ENCODE measurements around the gene FLYWCH2. TPM values are rescaled to one million over a fixed set of nuclear protein-coding genes. Genes with fewer than 3 reads are reported as not detected.
"Not testable (repeated sequence)": the region's sequence is repeated elsewhere in the genome, so short reads cannot be mapped to it uniquely, and the experiment has no call there.

The FLYWCH2 gene
- total RNA-seq, 1 donor from 2014 or later, result 22.2 TPM

DNA sequence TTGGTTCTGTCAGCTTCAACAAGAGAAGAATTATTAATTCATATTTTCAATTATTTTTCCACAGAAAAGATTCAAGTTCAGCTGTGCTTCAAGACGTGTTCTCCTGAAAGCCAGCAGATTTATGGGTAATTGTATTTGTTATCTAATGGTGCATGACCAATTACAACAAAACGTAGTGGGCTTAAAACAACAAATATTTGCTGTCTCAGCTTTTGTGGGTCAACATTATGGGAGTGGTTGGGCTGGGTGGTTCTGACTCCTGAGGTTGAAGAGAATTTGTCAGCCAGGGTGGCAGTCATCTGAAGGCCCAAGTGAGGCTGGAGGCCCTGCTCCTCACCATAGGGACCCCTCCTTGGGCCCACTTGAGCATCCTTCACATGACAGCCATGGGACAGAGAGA lies 57.0 kb downstream of the FLYWCH2 start:
- no peaks in the 10 kb centered on the region for H3K4me1 Mint-ChIP-seq
- no peaks in the 10 kb centered on the region for H3K27me3 Mint-ChIP-seq
- no peak overlapping the region for H3K27ac Mint-ChIP-seq
- no peaks in the 10 kb centered on the region for H3K9me3 Mint-ChIP-seq
- H3K36me3 Mint-ChIP-seq (ENCODE audit: low read depth), result peaks cover 27% of the 10 kb centered on the region
- no peak overlapping the region for H3K4me3 Mint-ChIP-seq
- DNase-seq, result no peak
- intact Hi-C loops (cut with micrococcal nuclease), result no loop called here

DNA sequence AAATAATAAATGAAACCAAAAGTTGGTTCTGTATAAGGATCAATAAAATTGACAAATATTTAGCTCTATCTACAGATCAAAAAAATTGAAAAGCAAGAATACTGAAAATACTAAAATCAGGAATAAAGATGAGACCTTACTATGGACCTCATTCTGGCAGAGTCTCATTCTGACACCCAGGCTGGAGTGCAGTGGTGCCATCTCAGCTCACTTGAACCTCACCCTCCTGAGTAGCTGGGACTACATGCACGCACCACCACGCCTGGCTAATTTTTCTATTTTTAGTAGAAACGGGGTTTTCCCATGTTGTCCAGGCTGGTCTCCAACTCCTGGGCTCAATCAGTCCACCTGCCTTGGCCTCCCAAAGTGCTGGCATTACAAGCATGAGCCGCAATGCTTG lies 59.0 kb downstream of the FLYWCH2 start:
- DNase-seq, result no peak
- Mint-ChIP-seq H3K27me3 (no peaks in the 10 kb centered on the region), H3K4me1 (no peaks in the 10 kb centered on the region), H3K4me3 (no peak overlapping the region), H3K36me3 (ENCODE audit: low read depth) (peaks cover 24% of the 10 kb centered on the region), H3K27ac (no peak overlapping the region), H3K9me3 (no peaks in the 10 kb centered on the region)
- intact Hi-C loops (cut with micrococcal nuclease), result no loop called here

DNA sequence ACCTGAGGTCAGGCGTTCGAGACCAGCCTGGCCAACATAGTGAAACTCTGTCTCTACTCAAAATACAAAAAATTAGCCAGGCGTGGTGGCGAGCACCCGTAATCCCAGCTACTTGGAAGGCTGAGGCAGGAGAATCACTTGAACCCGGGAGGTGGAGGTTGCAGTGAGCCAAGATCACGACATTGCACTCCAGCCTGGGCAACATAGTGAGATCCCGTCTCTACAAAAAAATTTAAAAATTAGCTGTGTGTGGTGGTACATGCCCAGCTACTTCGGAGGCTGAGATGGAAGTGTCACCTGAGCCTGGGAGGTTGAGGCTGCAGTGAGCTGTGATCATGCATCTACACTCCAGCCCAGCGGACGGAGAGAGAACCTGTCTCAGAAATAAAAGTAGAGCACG lies 60.7 kb downstream of the FLYWCH2 start:
- H3K9me3 Mint-ChIP-seq; H3K27ac Mint-ChIP-seq; H3K4me1 Mint-ChIP-seq; H3K27me3 Mint-ChIP-seq; intact Hi-C loops (cut with micrococcal nuclease); DNase-seq; H3K4me3 Mint-ChIP-seq: not testable (repeated sequence)
- peaks cover 24% of the 10 kb centered on the region for H3K36me3 Mint-ChIP-seq (ENCODE audit: low read depth)

DNA sequence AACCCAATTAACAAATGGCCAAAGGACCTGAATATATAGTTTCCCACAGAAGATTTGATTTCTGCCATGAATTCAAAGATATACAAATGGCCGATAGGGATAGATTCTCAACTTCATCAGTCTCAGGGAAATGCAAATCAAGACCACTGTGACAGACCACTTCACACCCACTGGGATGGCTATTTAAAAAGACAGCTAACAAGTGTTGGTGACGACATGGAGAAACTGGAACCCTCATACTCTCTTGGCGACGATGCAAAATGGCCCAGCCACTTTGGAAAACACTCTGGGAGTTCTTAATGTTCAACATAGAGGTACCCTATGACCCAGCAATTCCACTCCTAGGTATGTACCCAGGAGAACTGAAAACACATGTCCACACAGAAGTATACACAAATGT lies 63.6 kb downstream of the FLYWCH2 start:
- Mint-ChIP-seq H3K36me3 (ENCODE audit: low read depth) (peaks cover 11% of the 10 kb centered on the region), H3K4me3 (no peak overlapping the region), H3K4me1 (no peaks in the 10 kb centered on the region), H3K27ac (no peak overlapping the region), H3K27me3 (no peaks in the 10 kb centered on the region), H3K9me3 (no peaks in the 10 kb centered on the region)
- intact Hi-C loops (cut with micrococcal nuclease), result no loop called here
- DNase-seq, result no peak

Other genes with a start within 250 kb of the FLYWCH2 start
- 54.4 and 57.0 TPM in 2 replicates for gene KCTD5, start 200.7 kb upstream of the FLYWCH2 start, total RNA-seq
- gene PRSS27, start 163.0 kb upstream of the FLYWCH2 start, total RNA-seq, result 1.8 and 2.0 TPM in 2 replicates
- gene SRRM2, start 130.6 kb upstream of the FLYWCH2 start, total RNA-seq, result 635 and 680 TPM in 2 replicates
- 241 and 259 TPM in 2 replicates for gene ELOB, start 105.9 kb upstream of the FLYWCH2 start, total RNA-seq
- gene PRSS33, start 95.7 kb upstream of the FLYWCH2 start, total RNA-seq, result not detected in 2 replicates
- not detected in 2 replicates for gene PRSS41, start 84.7 kb upstream of the FLYWCH2 start, total RNA-seq
- 10.2 and 11.8 TPM in 2 replicates for gene PRSS21, start 66.0 kb upstream of the FLYWCH2 start, total RNA-seq
- 9.3 and 11.0 TPM in 2 replicates for gene ZG16B, start 52.9 kb upstream of the FLYWCH2 start, total RNA-seq
- not detected in 2 replicates for gene PRSS22, start 25.0 kb upstream of the FLYWCH2 start, total RNA-seq
- gene FLYWCH1, start 28.7 kb downstream of the FLYWCH2 start, total RNA-seq, result 63.9 and 64.5 TPM in 2 replicates
- gene KREMEN2, start 81.1 kb downstream of the FLYWCH2 start, total RNA-seq, result 0.17 and 0.28 TPM in 2 replicates
- gene PAQR4, start 86.1 kb downstream of the FLYWCH2 start, total RNA-seq, result 41.0 and 43.3 TPM in 2 replicates
- gene PKMYT1, start 97.2 kb downstream of the FLYWCH2 start, total RNA-seq, result 152 TPM in 2 replicates
- not detected in 2 replicates for gene CLDN9, start 129.7 kb downstream of the FLYWCH2 start, total RNA-seq
- gene CLDN6, start 135.0 kb downstream of the FLYWCH2 start, total RNA-seq, result not detected in 2 replicates
- gene TNFRSF12A, start 137.2 kb downstream of the FLYWCH2 start, total RNA-seq, result 7.3 TPM in 2 replicates
- gene HCFC1R1, start 140.7 kb downstream of the FLYWCH2 start, total RNA-seq, result 29.4 TPM in 2 replicates
- gene THOC6, start 140.8 kb downstream of the FLYWCH2 start, total RNA-seq, result 55.3 and 57.0 TPM in 2 replicates
- gene BICDL2, start 153.7 kb downstream of the FLYWCH2 start, total RNA-seq, result 0.43 and 0.63 TPM in 2 replicates
- gene MMP25, start 163.3 kb downstream of the FLYWCH2 start, total RNA-seq, result 8.1 and 10.2 TPM in 2 replicates
- gene IL32, start 182.4 kb downstream of the FLYWCH2 start, total RNA-seq, result 918 and 934 TPM in 2 replicates
- gene ZSCAN10, start 216.1 kb downstream of the FLYWCH2 start, total RNA-seq, result not detected in 2 replicates
- gene ZNF205, start 229.4 kb downstream of the FLYWCH2 start, total RNA-seq, result 0.21 and 0.47 TPM in 2 replicates

Data from activated CD4-positive, alpha-beta T cell treated with anti-CD3 and anti-CD28 coated beads, Interleukin-2, amount 10 ng/mL, durations not matched to agents 24 days and 14 days (primary cell).